Measurements from ENCODE around the gene LYRM7. TPM values are rescaled to one million over a fixed set of nuclear protein-coding genes. Genes with fewer than 3 reads are reported as not detected.

Gene LYRM7
- total RNA-seq, 4 donors from 2014 or later, result 7.0 to 10.4 (median 8.0) TPM

DNA sequence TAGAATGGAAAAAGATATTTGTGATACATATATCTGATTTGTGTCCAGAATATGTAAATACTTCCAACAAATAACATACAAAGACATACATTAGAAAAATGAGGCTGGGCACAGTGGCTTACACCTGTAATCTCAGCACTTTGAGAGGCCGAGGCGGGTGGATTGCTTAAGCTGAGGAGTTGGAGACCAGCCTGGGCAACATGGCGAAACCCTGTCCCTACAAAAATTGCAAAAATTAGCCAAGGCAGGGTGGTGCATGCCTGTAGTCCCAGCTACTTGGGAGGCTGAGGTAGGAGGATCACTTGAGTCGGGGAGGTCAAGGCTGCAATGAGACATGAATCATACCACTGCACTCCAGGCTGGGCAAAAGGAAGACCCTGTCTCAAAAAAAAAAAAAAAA is 47.0 kb downstream of the LYRM7 start:
- no peaks in the 10 kb centered on the region for H3K9me3 ChIP-seq
- H3K4me3 ChIP-seq, result no peak overlapping the region
- H3K36me3 ChIP-seq, result no peaks in the 10 kb centered on the region
- TF ChIP-seq, protein P1, sequence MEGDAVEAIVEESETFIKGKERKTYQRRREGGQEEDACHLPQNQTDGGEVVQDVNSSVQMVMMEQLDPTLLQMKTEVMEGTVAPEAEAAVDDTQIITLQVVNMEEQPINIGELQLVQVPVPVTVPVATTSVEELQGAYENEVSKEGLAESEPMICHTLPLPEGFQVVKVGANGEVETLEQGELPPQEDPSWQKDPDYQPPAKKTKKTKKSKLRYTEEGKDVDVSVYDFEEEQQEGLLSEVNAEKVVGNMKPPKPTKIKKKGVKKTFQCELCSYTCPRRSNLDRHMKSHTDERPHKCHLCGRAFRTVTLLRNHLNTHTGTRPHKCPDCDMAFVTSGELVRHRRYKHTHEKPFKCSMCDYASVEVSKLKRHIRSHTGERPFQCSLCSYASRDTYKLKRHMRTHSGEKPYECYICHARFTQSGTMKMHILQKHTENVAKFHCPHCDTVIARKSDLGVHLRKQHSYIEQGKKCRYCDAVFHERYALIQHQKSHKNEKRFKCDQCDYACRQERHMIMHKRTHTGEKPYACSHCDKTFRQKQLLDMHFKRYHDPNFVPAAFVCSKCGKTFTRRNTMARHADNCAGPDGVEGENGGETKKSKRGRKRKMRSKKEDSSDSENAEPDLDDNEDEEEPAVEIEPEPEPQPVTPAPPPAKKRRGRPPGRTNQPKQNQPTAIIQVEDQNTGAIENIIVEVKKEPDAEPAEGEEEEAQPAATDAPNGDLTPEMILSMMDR (IDR thresholded peaks at IDR 0.05), result no peak
- TF ChIP-seq POLR2AphosphoS5 (IDR thresholded peaks at IDR 0.05) (no peak), POLR2A (IDR thresholded peaks at IDR 0.05) (no peak), EP300 (IDR thresholded peaks at IDR 0.05) (no peak)
- H3K27me3 ChIP-seq, result no peaks in the 10 kb centered on the region
- no peak overlapping the region for H3K27ac ChIP-seq
- H3K4me1 ChIP-seq, result peaks cover 7% of the 10 kb centered on the region
- no peak for DNase-seq (ENCODE audit: low spot score in 2 of 2)
- WGBS, result 97% methylated on average over 4 of the region's 4 CpGs

DNA sequence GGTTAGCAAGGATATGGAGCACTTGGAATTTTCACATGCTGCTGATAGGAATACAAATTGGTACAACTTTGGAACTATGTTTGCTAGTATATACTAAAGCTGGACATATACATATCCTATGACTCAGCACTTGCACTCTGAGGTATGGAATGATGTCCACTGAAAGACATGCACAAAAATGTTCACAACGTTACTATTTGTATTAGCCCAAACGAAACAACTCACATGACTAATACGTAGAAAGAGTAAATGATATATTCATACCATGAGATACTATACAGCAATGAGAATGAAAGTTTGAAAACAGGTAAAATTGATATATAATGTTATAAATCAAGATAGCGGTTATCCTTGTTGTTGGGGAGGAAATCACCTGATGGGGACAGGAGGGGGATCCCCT is 47.6 kb downstream of the LYRM7 start:
- Histone ChIP-seq H3K4me3 (no peak overlapping the region), H3K9me3 (no peaks in the 10 kb centered on the region), H3K27me3 (no peaks in the 10 kb centered on the region), H3K36me3 (no peaks in the 10 kb centered on the region), H3K4me1 (peaks cover 7% of the 10 kb centered on the region), H3K27ac (no peak overlapping the region)
- 83% methylated on average over 4 of the region's 4 CpGs for WGBS
- TF ChIP-seq, protein P1 (IDR thresholded peaks at IDR 0.05), result no peak
- TF ChIP-seq POLR2AphosphoS5 (IDR thresholded peaks at IDR 0.05) (no peak), POLR2A (IDR thresholded peaks at IDR 0.05) (no peak), EP300 (IDR thresholded peaks at IDR 0.05) (no peak)
- no peak for DNase-seq (ENCODE audit: low spot score in 2 of 2)

DNA sequence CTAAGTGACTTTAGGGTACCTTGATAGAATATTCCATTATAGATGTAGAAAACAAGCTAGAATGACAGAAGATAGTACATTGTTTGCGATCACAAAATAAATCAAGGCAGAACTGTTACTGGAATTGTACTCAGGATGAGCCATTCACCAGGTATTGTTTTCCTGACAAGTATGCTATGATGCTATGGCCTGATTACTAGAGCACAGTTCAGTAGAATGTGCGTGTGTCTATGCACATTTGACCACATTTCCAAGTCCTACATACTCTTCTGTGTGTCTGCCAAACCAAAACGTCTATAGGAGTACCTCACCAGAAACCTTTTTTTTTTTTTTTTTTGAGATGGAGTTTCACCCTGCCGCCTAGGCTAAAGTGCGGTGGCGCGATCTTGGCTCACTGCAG is 49.8 kb downstream of the LYRM7 start:
- Histone ChIP-seq H3K36me3 (no peaks in the 10 kb centered on the region), H3K27me3 (no peaks in the 10 kb centered on the region), H3K9me3 (no peaks in the 10 kb centered on the region), H3K4me1 (peaks cover 7% of the 10 kb centered on the region), H3K27ac (no peak overlapping the region), H3K4me3 (no peak overlapping the region)
- TF ChIP-seq POLR2A (IDR thresholded peaks at IDR 0.05), result no peak
- TF ChIP-seq, protein P1 (IDR thresholded peaks at IDR 0.05), result no peak
- no peak for TF ChIP-seq POLR2AphosphoS5 (IDR thresholded peaks at IDR 0.05)
- TF ChIP-seq EP300 (IDR thresholded peaks at IDR 0.05), result no peak
- no peak for DNase-seq (ENCODE audit: low spot score in 2 of 2)
- WGBS, result 89% methylated on average over 7 of the region's 7 CpGs

DNA sequence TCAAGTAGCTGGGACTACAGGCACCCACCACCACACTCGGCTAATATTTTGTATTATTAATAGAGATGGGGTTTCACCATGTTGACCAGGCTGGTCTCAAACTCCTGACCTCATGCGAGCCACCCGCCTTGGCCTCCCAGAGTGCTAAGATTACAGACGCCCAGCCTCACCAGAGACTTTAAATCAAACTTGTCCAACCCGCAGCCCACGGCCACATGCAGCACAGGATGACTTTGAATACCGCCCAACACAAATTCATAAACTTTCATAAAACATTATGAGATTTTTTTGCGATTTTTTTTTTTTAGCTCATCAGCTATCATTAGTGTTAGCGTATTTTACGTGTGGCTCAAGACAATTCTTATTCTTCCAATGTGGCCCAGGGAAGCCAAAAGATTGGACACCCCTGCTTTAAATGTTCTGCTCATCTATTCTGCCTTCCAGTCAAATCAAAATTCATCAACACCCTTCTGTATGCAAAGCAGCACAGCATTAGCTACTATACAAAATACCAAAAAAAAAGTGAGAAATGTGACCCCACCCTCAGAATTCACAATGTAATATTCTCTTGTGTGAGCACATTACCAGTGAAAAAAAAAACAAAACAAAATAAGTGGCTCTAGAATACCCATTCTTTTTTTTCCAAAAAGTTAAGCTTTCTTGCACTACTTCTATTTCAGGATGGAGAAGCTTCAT is 50.4 kb downstream of the LYRM7 start:
- H3K27me3 ChIP-seq, result no peaks in the 10 kb centered on the region
- no peak for DNase-seq (ENCODE audit: low spot score in 2 of 2)
- no peaks in the 10 kb centered on the region for H3K9me3 ChIP-seq
- H3K27ac ChIP-seq, result no peak overlapping the region
- WGBS, result 91% methylated on average over 10 of the region's 10 CpGs
- no peak overlapping the region for H3K4me3 ChIP-seq
- TF ChIP-seq EP300 (IDR thresholded peaks at IDR 0.05), result no peak
- TF ChIP-seq, protein P1 (IDR thresholded peaks at IDR 0.05), result no peak
- no peak for TF ChIP-seq POLR2A (IDR thresholded peaks at IDR 0.05)
- no peak for TF ChIP-seq POLR2AphosphoS5 (IDR thresholded peaks at IDR 0.05)
- H3K36me3 ChIP-seq, result no peaks in the 10 kb centered on the region
- peaks cover 7% of the 10 kb centered on the region for H3K4me1 ChIP-seq

DNA sequence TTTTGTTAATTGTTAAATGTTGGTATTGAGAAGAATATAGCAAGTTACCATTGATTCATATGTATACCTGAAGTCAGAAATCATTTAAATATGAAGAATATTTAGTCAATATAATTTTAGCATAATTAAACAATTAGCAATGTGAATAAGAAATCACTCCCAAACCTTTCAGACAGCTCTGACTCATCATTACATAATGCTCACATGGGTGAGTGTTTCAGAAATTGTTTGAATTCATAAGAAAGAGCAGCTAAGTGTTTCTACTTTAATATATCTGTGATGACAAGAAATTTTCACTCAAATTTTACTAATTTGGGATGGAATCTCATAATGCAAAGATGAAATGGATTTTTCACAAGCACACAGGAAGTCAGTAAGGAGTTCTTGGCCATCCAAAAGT is 51.1 kb downstream of the LYRM7 start:
- H3K4me1 ChIP-seq, result peaks cover 7% of the 10 kb centered on the region
- H3K4me3 ChIP-seq, result no peak overlapping the region
- DNase-seq (ENCODE audit: low spot score in 2 of 2), result no peak
- H3K36me3 ChIP-seq, result no peaks in the 10 kb centered on the region
- no peak overlapping the region for H3K27ac ChIP-seq
- TF ChIP-seq POLR2AphosphoS5 (IDR thresholded peaks at IDR 0.05), result no peak
- TF ChIP-seq POLR2A (IDR thresholded peaks at IDR 0.05), result no peak
- TF ChIP-seq, protein P1 (IDR thresholded peaks at IDR 0.05), result no peak
- no peak for TF ChIP-seq EP300 (IDR thresholded peaks at IDR 0.05)
- H3K27me3 ChIP-seq, result no peaks in the 10 kb centered on the region
- H3K9me3 ChIP-seq, result no peaks in the 10 kb centered on the region
